ENCODE results near the gene PACRG.

Gene PACRG

DNA sequence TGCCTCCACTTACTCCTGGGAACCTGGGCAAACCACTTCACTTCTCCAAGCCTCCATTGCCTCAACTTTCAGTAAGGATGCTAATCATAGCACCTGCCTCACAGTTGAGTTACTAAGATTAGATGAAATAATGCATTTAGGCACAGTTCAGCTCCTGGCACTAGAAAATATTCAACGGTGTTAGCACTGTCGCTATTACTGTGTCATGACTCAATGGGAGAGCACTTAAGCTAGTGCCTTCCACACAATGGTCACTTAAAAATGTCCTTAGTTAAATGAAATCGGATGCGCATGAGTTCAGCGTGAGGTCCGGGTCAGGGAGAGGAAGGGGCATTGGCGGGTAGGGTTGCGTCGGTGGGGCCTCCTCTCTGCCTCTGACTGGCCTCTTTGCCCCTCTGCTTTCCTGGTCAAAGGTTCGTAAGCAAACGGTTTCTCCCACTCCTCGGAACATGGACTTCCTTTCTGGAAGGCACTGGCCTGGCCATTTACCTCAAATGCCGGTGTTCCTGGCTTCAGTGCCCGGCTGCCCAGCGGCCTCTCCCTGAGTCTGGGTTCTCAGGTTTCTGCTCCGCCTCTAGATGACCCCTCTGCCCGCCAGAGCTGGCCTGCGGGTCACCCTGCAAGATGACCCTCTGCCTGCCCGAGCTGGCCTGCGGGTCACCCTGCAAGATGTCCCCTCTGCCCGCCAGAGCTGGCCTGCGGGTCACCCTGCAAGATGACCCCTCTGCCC is 562.9 kb downstream of the PACRG start:
- ChIA-PET POLR2A (no interaction called here), CTCF (no interaction called here)
- TF ChIP-seq, protein P1, sequence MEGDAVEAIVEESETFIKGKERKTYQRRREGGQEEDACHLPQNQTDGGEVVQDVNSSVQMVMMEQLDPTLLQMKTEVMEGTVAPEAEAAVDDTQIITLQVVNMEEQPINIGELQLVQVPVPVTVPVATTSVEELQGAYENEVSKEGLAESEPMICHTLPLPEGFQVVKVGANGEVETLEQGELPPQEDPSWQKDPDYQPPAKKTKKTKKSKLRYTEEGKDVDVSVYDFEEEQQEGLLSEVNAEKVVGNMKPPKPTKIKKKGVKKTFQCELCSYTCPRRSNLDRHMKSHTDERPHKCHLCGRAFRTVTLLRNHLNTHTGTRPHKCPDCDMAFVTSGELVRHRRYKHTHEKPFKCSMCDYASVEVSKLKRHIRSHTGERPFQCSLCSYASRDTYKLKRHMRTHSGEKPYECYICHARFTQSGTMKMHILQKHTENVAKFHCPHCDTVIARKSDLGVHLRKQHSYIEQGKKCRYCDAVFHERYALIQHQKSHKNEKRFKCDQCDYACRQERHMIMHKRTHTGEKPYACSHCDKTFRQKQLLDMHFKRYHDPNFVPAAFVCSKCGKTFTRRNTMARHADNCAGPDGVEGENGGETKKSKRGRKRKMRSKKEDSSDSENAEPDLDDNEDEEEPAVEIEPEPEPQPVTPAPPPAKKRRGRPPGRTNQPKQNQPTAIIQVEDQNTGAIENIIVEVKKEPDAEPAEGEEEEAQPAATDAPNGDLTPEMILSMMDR (IDR thresholded peaks at IDR 0.05; ENCODE audit: insufficient read depth, low read length, missing control alignments), result no peak
- no peak for DNase-seq (ENCODE audit: low read depth, low spot score)
- no peak overlapping the region for H3K4me3 ChIP-seq (ENCODE audit: low read depth, low read length)

DNA sequence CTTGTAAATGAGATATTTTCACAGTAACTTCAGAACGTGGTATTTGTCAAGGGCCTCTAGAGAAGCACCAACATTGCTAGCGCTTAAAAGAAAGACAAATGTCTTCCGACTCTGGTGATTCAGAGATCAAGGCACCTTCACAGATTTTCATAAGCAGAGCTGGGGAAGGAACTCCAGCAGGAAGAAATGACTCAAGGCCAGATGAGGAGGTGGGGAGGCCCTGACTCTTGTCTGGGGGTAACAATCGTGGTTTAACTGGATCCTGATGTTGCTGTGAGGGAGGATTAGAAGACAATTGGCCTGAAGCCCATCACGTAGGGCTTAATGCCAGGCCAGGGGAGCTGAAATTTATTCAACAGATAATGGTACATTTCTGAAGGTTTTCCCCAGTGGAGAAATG is 563.8 kb downstream of the PACRG start:
- TF ChIP-seq, protein P1 (IDR thresholded peaks at IDR 0.05; ENCODE audit: insufficient read depth, low read length, missing control alignments), result no peak
- DNase-seq (ENCODE audit: low read depth, low spot score), result no peak
- CTCF ChIA-PET, result no interaction called here
- no peak overlapping the region for H3K4me3 ChIP-seq (ENCODE audit: low read depth, low read length)
- POLR2A ChIA-PET, result no interaction called here

DNA sequence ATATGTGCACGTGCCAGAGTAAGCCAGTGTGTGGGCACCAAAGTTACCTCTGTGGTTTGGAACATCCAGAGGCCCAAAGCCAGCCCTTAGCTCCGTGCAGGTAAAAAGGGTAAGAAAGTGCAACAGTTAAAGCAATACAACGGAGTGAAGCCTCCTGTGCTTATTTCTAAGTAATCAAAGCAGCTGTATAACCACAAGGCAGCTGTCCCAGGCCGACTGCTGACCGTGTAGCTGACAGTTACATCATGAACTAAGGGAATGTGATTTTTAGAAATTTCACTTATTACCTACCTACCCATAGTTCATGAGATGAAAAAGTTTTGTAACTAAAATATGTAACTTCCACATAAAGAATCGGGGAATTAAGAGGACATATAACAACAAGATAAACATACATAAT is 565.5 kb downstream of the PACRG start:
- H3K4me3 ChIP-seq (ENCODE audit: low read depth, low read length), result no peak overlapping the region
- ChIA-PET CTCF (no interaction called here), POLR2A (no interaction called here)
- TF ChIP-seq, protein P1 (IDR thresholded peaks at IDR 0.05; ENCODE audit: insufficient read depth, low read length, missing control alignments), result no peak
- no peak for DNase-seq (ENCODE audit: low read depth, low spot score)

DNA sequence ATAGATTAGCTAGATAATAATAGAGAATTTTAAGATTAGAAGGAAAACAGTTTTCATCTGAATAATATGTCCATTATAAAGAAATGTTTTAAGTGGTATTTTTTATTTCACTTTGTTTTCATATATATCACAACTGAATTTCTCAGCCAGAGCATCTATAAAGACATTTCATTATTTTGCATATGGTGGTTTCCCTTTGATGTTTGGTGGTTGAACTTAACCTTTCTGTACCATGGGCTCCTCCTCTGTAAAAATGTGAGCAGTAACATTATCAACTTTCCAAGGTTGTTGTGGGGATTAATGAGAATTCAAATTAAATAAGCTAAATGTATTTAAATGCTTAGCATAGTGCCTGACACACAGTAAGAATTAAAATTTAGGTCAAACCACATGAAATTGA is 567.0 kb downstream of the PACRG start:
- H3K4me3 ChIP-seq (ENCODE audit: low read depth, low read length), result no peak overlapping the region
- ChIA-PET CTCF (no interaction called here), POLR2A (no interaction called here)
- no peak for DNase-seq (ENCODE audit: low read depth, low spot score)
- TF ChIP-seq, protein P1 (IDR thresholded peaks at IDR 0.05; ENCODE audit: insufficient read depth, low read length, missing control alignments), result no peak

DNA sequence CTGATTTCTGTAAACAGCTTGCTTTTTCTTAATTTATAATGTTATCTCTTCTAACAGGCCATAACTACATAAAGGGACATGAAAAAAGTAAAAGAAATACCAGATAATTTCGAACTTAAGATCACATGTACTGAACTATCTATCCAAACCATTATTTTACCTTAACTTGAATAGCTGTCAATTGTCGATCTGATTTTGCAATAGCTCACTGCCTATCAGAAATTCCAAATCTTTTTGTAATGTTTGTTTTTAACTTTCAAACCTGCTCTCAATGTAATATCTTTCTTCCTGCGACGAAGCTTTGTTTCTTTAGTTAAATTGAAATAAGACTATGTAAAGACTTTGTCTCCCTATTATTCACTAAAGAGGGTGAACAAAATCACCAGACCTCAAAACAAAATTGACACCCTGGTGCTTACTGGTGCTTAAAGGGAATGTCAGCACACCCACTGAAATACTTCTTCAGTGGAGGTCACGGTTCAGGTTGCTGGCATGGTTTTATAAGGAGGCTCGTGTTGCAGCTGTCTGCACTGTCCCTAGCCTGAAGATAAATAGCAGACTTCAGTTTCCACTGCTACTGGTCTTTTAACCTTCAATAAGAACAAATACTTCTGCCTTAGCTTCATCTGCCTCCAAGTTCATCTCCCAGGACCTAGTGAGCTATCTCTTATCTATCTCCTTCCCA is 569.2 kb downstream of the PACRG start:
- TF ChIP-seq, protein P1 (IDR thresholded peaks at IDR 0.05; ENCODE audit: insufficient read depth, low read length, missing control alignments), result no peak
- DNase-seq (ENCODE audit: low read depth, low spot score), result no peak
- POLR2A ChIA-PET, result no interaction called here
- CTCF ChIA-PET, result no interaction called here
- H3K4me3 ChIP-seq (ENCODE audit: low read depth, low read length), result no peak overlapping the region

DNA sequence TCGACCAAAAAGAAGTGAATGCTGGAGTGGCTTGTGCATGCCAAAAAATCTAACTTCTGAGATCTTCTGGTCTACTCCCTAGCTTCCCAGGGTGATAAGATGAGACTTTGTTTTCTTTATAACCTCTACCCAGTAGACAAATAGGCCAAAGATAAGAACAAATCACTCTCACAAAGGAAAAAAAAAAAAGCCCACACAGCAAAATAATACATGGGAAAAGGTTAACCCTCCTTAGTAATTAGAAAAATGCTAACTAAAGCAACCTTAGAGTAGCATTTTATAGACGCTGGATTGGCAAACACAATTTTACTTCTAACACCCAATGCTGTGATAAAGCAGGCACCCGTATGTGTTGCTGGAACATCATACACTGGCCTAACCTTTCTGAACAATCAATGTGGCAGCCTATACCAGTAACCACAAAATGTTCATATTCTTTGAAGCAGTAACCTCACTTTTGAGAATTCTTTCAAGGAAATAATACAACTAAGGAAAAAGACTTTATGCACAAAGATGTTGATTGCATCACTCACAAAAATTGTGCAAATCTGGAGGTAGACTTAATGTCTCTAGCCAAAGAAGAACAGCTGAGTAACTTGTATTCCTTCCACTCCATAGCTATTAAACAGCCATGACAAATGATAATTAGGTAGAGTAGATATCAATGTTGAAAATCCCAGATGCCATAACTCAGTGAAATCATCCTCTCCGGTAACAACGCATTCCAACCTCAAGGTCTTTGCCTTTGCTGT is 570.5 kb downstream of the PACRG start:
- ChIA-PET POLR2A (interaction anchor here (0.5 kb wide), 1 partner anchor 34 kb away, joined by 3 read pairs; no protein-coding TSS in a partner anchor), CTCF (no interaction called here)

More for the DNA sequence above, 570.5 kb downstream of the PACRG start:
- TF ChIP-seq, protein P1 (IDR thresholded peaks at IDR 0.05; ENCODE audit: insufficient read depth, low read length, missing control alignments), result no peak
- DNase-seq (ENCODE audit: low read depth, low spot score), result no peak
- no peak overlapping the region for H3K4me3 ChIP-seq (ENCODE audit: low read depth, low read length)

All from AG04449 (cell line).